ENCODE measurements around the gene PIEZO2. TPM values are rescaled to one million over a fixed set of nuclear protein-coding genes. Genes with fewer than 3 reads are reported as not detected.
A peak's percentile ranks its signal among the peaks of the same experiment; 100 is the strongest.

PIEZO2 gene
- total RNA-seq, 4 donors from 2014 or later = 0.18 to 3.0 (median 0.21) TPM

GRCh38 chr18:11047156-11047555 is 102.2 kb downstream of the PIEZO2 start:
- Histone ChIP-seq H3K27me3 (no peaks in the 10 kb centered on the region), H3K4me3 (no peak overlapping the region), H3K27ac (no peak overlapping the region), H3K36me3 (no peaks in the 10 kb centered on the region), H3K9me3 (no peaks in the 10 kb centered on the region), H3K4me1 (no peaks in the 10 kb centered on the region)
- DNase-seq = no peak
- intact Hi-C loops (cut with DNase I; ENCODE audit: low total_unique reads) (no loop called here), in situ Hi-C loops (cut with MboI; ENCODE audit: low sequenced_read_pairs in 4 of 4) (loop anchor here (10.0 to 25.0 kb wide), 4 partner anchors 58 to 515 kb away; no protein-coding TSS in a partner anchor)
- TF ChIP-seq POLR2A (IDR thresholded peaks at IDR 0.05) = no peak
- no peak for ATAC-seq

GRCh38 chr18:11046140-11046539 is 103.2 kb downstream of the PIEZO2 start:
- no peak for ATAC-seq
- Histone ChIP-seq H3K36me3 (no peaks in the 10 kb centered on the region), H3K4me1 (no peaks in the 10 kb centered on the region), H3K9me3 (no peaks in the 10 kb centered on the region), H3K27me3 (no peaks in the 10 kb centered on the region), H3K27ac (no peak overlapping the region), H3K4me3 (no peak overlapping the region)
- intact Hi-C loops (cut with DNase I; ENCODE audit: low total_unique reads) (no loop called here), in situ Hi-C loops (cut with MboI; ENCODE audit: low sequenced_read_pairs in 4 of 4) (loop anchor here (10.0 to 25.0 kb wide), 4 partner anchors 59 to 516 kb away; no protein-coding TSS in a partner anchor)
- DNase-seq = no peak
- TF ChIP-seq CTCF (IDR thresholded peaks at IDR 0.05 in 4 of 5, conservative IDR thresholded peaks at IDR 0.05 in 1 of 5) (no peak), POLR2A (IDR thresholded peaks at IDR 0.05) (no peak)

GRCh38 chr18:11043694-11044093 is 105.7 kb downstream of the PIEZO2 start:
- no peak for DNase-seq
- H3K4me3 ChIP-seq = no peak overlapping the region
- peaks cover 0 to 3% of the 10 kb centered on the region in 2 donors for H3K4me1 ChIP-seq
- intact Hi-C loops (cut with DNase I; ENCODE audit: low total_unique reads) = no loop called here
- ATAC-seq = no peak
- H3K36me3 ChIP-seq = no peaks in the 10 kb centered on the region
- no peaks in the 10 kb centered on the region for H3K27me3 ChIP-seq
- TF ChIP-seq POLR2A (IDR thresholded peaks at IDR 0.05) (no peak), CTCF (IDR thresholded peaks at IDR 0.05 in 4 of 5, conservative IDR thresholded peaks at IDR 0.05 in 1 of 5) (no peak)
- H3K9me3 ChIP-seq = no peaks in the 10 kb centered on the region
- H3K27ac ChIP-seq = no peak overlapping the region
- in situ Hi-C loops (cut with MboI; ENCODE audit: low sequenced_read_pairs in 4 of 4) = loop anchor here (5.0 to 25.0 kb wide), 5 partner anchors 61 to 519 kb away; no protein-coding TSS in a partner anchor

GRCh38 chr18:11042247-11042646 is 107.1 kb downstream of the PIEZO2 start:
- Histone ChIP-seq H3K4me3 (no peak overlapping the region), H3K27ac (no peak overlapping the region), H3K9me3 (no peaks in the 10 kb centered on the region), H3K4me1 (peaks cover 0 to 3% of the 10 kb centered on the region in 2 donors), H3K36me3 (no peaks in the 10 kb centered on the region), H3K27me3 (no peaks in the 10 kb centered on the region)
- DNase-seq (no peak), ATAC-seq (no peak)
- intact Hi-C loops (cut with DNase I; ENCODE audit: low total_unique reads) (no loop called here), in situ Hi-C loops (cut with MboI; ENCODE audit: low sequenced_read_pairs in 4 of 4) (loop anchor here (5.0 to 25.0 kb wide), 5 partner anchors 63 to 520 kb away; no protein-coding TSS in a partner anchor)
- TF ChIP-seq CTCF (IDR thresholded peaks at IDR 0.05 in 4 of 5, conservative IDR thresholded peaks at IDR 0.05 in 1 of 5) (no peak), POLR2A (IDR thresholded peaks at IDR 0.05) (no peak)

GRCh38 chr18:11040823-11041656 is 108.3 kb downstream of the PIEZO2 start:
- no peak overlapping the region for H3K27ac ChIP-seq
- TF ChIP-seq CTCF (IDR thresholded peaks at IDR 0.05 in 4 of 5, conservative IDR thresholded peaks at IDR 0.05 in 1 of 5) = peak in 4 of 5 experiments; percentile 42 to 64 (median 56)
- TF ChIP-seq POLR2A (IDR thresholded peaks at IDR 0.05) = no peak
- ATAC-seq (peak; percentile 44 to 69), DNase-seq (peak in 1 of 2 donors; percentile 4)
- in situ Hi-C loops (cut with MboI; ENCODE audit: low sequenced_read_pairs in 4 of 4) (loop anchor here (5.0 to 25.0 kb wide), 5 partner anchors 64 to 521 kb away; no protein-coding TSS in a partner anchor), intact Hi-C loops (cut with DNase I; ENCODE audit: low total_unique reads) (no loop called here)
- no peaks in the 10 kb centered on the region for H3K36me3 ChIP-seq
- H3K9me3 ChIP-seq = no peaks in the 10 kb centered on the region
- peaks cover 0 to 3% of the 10 kb centered on the region in 2 donors for H3K4me1 ChIP-seq
- H3K27me3 ChIP-seq = no peaks in the 10 kb centered on the region
- no peak overlapping the region for H3K4me3 ChIP-seq
